Measurements from ENCODE around the gene LANCL1. TPM values are rescaled to one million over a fixed set of nuclear protein-coding genes. Genes with fewer than 3 reads are reported as not detected.
A peak's percentile ranks its signal among the peaks of the same experiment; 100 is the strongest.

LANCL1 gene
- total RNA-seq, 4 donors from 2014 or later, result 13.2 to 22.6 (median 18.7) TPM

DNA sequence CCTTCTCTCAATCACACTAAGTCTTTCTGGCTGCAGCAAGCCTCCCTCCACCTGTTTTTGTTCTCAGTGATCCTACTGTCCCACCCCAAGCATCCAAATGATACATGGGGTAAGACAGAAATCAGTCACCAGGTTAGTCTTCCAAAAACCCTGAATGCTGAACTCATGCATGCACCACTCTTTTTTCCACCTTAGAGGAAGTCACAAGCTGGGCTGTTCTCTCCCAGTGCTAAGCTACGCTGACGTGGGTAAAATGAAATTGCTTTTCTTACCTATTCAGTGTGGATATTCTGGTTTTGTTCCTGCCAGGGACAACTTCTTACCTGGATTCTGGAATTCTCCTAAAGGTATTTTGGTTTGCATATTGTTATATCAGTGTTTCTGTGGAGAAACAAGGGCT, 54.2 kb downstream of the LANCL1 start:
- H3K27me3 ChIP-seq, result no peaks in the 10 kb centered on the region
- no peak for DNase-seq
- TF ChIP-seq POLR2A (IDR thresholded peaks at IDR 0.05), result no peak
- TF ChIP-seq, protein P1, sequence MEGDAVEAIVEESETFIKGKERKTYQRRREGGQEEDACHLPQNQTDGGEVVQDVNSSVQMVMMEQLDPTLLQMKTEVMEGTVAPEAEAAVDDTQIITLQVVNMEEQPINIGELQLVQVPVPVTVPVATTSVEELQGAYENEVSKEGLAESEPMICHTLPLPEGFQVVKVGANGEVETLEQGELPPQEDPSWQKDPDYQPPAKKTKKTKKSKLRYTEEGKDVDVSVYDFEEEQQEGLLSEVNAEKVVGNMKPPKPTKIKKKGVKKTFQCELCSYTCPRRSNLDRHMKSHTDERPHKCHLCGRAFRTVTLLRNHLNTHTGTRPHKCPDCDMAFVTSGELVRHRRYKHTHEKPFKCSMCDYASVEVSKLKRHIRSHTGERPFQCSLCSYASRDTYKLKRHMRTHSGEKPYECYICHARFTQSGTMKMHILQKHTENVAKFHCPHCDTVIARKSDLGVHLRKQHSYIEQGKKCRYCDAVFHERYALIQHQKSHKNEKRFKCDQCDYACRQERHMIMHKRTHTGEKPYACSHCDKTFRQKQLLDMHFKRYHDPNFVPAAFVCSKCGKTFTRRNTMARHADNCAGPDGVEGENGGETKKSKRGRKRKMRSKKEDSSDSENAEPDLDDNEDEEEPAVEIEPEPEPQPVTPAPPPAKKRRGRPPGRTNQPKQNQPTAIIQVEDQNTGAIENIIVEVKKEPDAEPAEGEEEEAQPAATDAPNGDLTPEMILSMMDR (IDR thresholded peaks at IDR 0.05), result no peak

DNA sequence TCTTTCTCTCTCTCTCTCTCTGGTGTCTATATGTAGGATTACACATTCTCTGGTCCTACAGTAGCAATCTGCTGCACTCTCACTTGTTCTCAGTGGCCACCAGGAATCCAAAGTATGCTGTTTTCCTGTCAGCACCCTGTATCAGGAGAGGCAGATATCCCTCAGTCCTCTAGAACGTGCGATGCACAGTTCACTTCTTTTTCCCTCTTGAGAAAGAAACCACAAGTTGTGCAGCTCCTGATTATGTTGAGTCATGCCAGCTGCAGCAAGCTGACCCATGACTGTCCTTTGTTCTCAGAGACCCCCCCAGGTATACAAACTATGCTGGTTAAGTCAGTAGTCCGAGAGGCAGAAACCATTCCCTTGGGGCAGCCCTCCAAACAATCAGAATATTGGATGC, 54.6 kb downstream of the LANCL1 start:
- H3K4me3 ChIP-seq, result no peak overlapping the region
- H3K27ac ChIP-seq, result no peak overlapping the region
- DNase-seq, result no peak
- no peaks in the 10 kb centered on the region for H3K36me3 ChIP-seq
- no peak for TF ChIP-seq POLR2A (IDR thresholded peaks at IDR 0.05)
- no peaks in the 10 kb centered on the region for H3K27me3 ChIP-seq
- no peaks in the 10 kb centered on the region for H3K4me1 ChIP-seq
- H3K9me3 ChIP-seq, result no peaks in the 10 kb centered on the region

More for the DNA sequence above, 54.2 kb downstream of the LANCL1 start:
- Histone ChIP-seq H3K9me3 (peaks cover 0 to 2% (median 0%) of the 10 kb centered on the region in 4 donors), H3K4me1 (no peaks in the 10 kb centered on the region), H3K36me3 (no peaks in the 10 kb centered on the region), H3K27ac (no peak overlapping the region), H3K4me3 (no peak overlapping the region)

DNA sequence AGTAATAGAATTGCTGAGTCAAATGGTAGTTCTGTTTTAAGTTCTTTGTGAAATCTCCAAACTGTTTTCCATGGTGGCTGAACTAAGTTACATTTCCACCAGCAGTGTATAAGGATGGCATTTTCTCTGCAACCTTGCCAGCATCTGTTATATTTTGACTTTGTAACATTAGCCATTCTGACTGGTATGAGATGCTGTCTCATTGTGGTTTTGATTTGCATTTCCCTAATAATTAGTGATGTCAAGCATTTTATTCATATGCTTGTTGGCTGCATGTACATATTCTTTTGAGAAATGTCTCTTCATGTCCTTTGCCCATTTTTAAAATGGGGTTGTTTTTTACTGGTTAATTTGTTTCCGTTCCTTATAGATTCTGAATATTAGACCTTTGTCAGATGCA, 63.9 kb downstream of the LANCL1 start:
- H3K27me3 ChIP-seq, result no peaks in the 10 kb centered on the region
- no peak overlapping the region for H3K27ac ChIP-seq
- H3K9me3 ChIP-seq, result no peaks in the 10 kb centered on the region
- no peaks in the 10 kb centered on the region for H3K36me3 ChIP-seq
- H3K4me1 ChIP-seq, result no peaks in the 10 kb centered on the region
- TF ChIP-seq, protein P1 (IDR thresholded peaks at IDR 0.05), result no peak
- no peak for TF ChIP-seq POLR2A (IDR thresholded peaks at IDR 0.05)
- no peak for DNase-seq
- no peak overlapping the region for H3K4me3 ChIP-seq

DNA sequence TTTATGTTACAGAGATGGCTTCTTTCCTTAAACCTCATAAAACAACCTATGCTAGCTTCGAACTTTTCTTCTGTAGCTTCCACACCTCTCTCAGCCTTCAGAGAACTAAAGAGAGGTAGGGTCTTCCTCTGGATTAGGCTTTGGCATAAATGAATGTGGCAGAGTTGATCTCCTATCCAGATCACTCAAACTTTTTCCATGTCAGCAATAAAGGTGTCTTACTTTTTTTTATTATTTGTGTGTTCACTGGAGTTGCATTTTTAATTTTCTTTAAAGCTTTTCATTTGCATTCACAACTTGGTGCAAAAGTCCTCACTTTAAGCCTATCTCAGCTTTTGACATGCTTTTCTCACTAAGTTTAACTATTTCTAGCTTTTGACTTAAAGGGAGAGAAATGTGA, 66.0 kb downstream of the LANCL1 start:
- TF ChIP-seq, protein P1 (IDR thresholded peaks at IDR 0.05), result no peak
- no peak for TF ChIP-seq POLR2A (IDR thresholded peaks at IDR 0.05)
- Histone ChIP-seq H3K36me3 (no peaks in the 10 kb centered on the region), H3K9me3 (no peaks in the 10 kb centered on the region), H3K27ac (no peak overlapping the region), H3K4me3 (no peak overlapping the region), H3K27me3 (no peaks in the 10 kb centered on the region), H3K4me1 (no peaks in the 10 kb centered on the region)
- DNase-seq, result no peak

DNA sequence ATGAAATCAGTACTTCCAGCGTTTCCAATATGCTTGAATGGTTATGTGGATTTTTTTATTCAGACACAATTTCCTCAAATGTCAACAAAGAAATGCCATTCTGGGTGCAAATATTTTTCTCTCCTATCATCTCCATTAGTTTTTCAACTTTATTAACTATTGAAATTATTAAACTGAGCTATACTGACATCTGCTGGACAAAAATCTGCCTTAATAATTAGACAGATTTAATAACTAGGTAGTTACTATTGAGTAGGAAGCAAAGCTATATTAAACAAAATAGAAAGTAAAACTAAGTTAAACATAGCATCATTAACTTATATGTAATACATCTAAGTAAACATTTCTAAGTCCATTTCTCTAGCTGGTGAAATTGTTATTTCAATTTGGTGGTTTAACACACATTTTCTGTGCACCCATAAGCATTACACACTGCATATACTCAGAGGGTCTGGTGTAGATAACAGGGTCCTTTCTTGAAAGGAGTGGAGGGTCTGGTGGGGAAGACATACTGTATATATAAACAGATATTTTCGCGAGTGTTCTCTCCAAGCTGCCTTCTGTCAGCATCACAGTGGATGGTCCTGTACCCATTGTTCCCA, 77.0 kb downstream of the LANCL1 start:
- H3K36me3 ChIP-seq, result no peaks in the 10 kb centered on the region
- H3K27me3 ChIP-seq, result no peaks in the 10 kb centered on the region
- DNase-seq, result no peak
- no peaks in the 10 kb centered on the region for H3K4me1 ChIP-seq
- H3K4me3 ChIP-seq, result no peak overlapping the region
- H3K27ac ChIP-seq, result no peak overlapping the region
- H3K9me3 ChIP-seq, result no peaks in the 10 kb centered on the region
- TF ChIP-seq, protein P1 (IDR thresholded peaks at IDR 0.05), result peak in 2 of 6 experiments; percentile 8 to 24
- no peak for TF ChIP-seq POLR2A (IDR thresholded peaks at IDR 0.05)

DNA sequence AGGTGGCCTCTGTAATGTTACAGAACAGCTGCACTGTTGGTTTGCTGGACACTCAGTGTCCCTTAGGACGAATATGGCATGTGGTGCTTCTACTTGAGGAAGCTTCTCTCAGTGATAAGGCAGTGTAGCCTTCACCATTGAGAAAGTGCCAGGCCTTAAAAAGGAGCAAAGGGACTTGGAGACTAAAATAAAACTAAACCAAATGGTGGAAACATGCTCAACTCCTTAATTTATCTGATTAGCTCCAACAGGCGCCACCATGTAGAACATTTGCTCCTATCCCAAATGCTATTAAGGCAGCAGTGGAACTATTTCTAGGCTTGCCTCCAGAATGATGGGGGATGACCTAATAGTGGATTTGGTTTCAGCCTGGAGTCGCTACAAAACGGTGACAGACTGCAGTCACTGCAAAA, 84.1 kb downstream of the LANCL1 start:
- TF ChIP-seq POLR2A (IDR thresholded peaks at IDR 0.05), result no peak
- TF ChIP-seq, protein P1 (IDR thresholded peaks at IDR 0.05), result no peak
- no peak for DNase-seq
- no peak overlapping the region for H3K27ac ChIP-seq
- H3K4me1 ChIP-seq, result no peaks in the 10 kb centered on the region
- no peaks in the 10 kb centered on the region for H3K9me3 ChIP-seq
- no peaks in the 10 kb centered on the region for H3K27me3 ChIP-seq
- H3K36me3 ChIP-seq, result no peaks in the 10 kb centered on the region
- no peak overlapping the region for H3K4me3 ChIP-seq

Measured in Peyer's patch (tissue), 4 donors.